Liver (tissue), 3 donors: ENCODE measurements around the gene QDPR.

ENCODE experiments used
- ATF3 ChIP-seq: IDR thresholded peaks from 2 replicates; pipeline ENCODE4 v1.6.1; 2016; ENCODE audit warnings: antibody characterized with exemption
- CTCF ChIP-seq: fragments of 150-350 bp; IDR thresholded peaks from 2 replicates; pipeline ENCODE4 v1.5.1; 2017; ENCODE audit warnings: improper control_type of control experiment, low read depth, low read length; ENCODE audit not compliant: missing input control
- EGR1 ChIP-seq, 2 donors: IDR thresholded peaks; 2 replicates each; pipeline ENCODE4 v1.6.1; 2016 to 2018; ENCODE audit warnings: antibody characterized with exemption in 2 of 2, low read depth in 2 of 2
- FOXA1 ChIP-seq: IDR thresholded peaks from 2 replicates; pipeline ENCODE4 v1.6.1; 2016; ENCODE audit warnings: antibody characterized with exemption
- HNF4G ChIP-seq: IDR thresholded peaks from 2 replicates; pipeline ENCODE4 v1.6.1; 2016; ENCODE audit warnings: antibody characterized with exemption
- MAX ChIP-seq: IDR thresholded peaks from 2 replicates; pipeline ENCODE4 v1.6.1; 2016; ENCODE audit warnings: antibody characterized with exemption
- RAD21 ChIP-seq, 2 donors: IDR thresholded peaks; 2 replicates each; pipeline ENCODE4 v1.6.1; 2016; ENCODE audit warnings: antibody characterized with exemption in 2 of 2, mild to moderate bottlenecking in 2 of 2
- REST ChIP-seq: IDR thresholded peaks from 2 replicates; pipeline ENCODE4 v1.6.1; 2016; ENCODE audit warnings: antibody characterized with exemption, mild to moderate bottlenecking
- RXRA ChIP-seq, 2 donors: IDR thresholded peaks; 2 replicates each; pipeline ENCODE4 v1.6.1; 2017 to 2018; ENCODE audit warnings: antibody characterized with exemption in 2 of 2, mild to moderate bottlenecking in 1 of 2
- SP1 ChIP-seq: IDR thresholded peaks from 2 replicates; pipeline ENCODE4 v1.6.1; 2018; ENCODE audit warnings: antibody characterized with exemption, mild to moderate bottlenecking
- TAF1 ChIP-seq: conservative IDR thresholded peaks from 2 replicates; pipeline ENCODE4 v1.6.1; 2016; ENCODE audit warnings: antibody characterized with exemption, mild to moderate bottlenecking
- YY1 ChIP-seq: IDR thresholded peaks from 2 replicates; pipeline ENCODE4 v1.6.1; 2016; ENCODE audit warnings: antibody characterized with exemption, mild to moderate bottlenecking
- ZBTB33 ChIP-seq: IDR thresholded peaks from 2 replicates; pipeline ENCODE4 v1.6.1; 2016; ENCODE audit warnings: antibody characterized with exemption
- donor health status: healthy.
- donor health status: healthy.

- TF ChIP-seq CTCF (no peak), FOXA1 (no peak), SP1 (no peak), YY1 (no peak), ATF3 (no peak), ZBTB33 (no peak), MAX (no peak), RXRA (IDR thresholded peaks at IDR 0.05) (no peak), EGR1 (IDR thresholded peaks at IDR 0.05; ENCODE audit: low read depth in 2 of 2) (no peak), HNF4G (no peak), TAF1 (no peak), REST (no peak), RAD21 (IDR thresholded peaks at IDR 0.05) (no peak)
These were observed 74.5 kb downstream of the QDPR start for GRCh38 chr4:17437396-17437795.
